ENCODE measurements around the gene CYP2J2.
A peak's percentile ranks its signal among the peaks of the same experiment; 100 is the strongest.
"Not testable (repeated sequence)": the region's sequence is repeated elsewhere in the genome, so short reads cannot be mapped to it uniquely, and the experiment has no call there.

CYP2J2 gene

DNA sequence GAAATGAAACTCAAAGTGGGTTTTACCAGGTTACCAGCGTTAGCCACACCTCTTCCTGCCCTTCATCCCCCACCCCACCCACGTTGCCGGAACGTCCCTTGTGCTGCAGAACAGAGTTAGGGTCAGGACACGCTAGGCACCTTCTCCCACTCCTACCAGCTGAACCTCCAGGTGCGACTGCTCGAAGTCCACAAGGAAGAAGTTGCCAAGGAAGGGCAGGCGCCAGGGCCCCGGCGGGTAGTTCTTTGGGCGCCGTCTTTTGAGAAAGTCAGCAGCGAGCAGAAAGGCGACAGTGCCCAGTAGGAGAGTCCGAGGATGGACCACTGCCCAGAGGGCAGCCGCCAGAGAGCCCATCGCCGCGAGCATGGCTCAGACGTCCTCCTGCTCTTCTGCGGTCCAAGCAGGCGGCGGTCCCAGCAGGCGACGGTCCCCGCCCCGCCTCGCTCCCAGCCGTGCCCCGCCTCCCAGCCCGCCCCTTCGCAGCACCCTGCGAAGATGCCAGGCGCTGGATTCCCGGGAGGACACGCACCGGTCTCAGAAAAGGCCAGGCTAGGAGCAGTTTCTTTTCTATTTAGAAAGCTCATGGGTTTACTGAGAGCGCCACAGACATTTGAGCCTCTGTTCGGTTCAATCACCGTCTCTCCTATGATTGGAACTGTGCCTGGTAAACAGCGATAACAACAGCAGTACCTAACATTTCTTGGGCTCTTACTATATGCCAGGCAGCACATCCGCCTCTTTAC lies at the start of gene CYP2J2:
CYP2J2 (minus strand) TSS at position 393 of the 743 bp plus-strand sequence; CDS start at position 366, 27 bp downstream.
- DNase-seq (ENCODE audit: low read depth in 2 of 2), result peak; percentile 20 to 33

- DNase-seq (ENCODE audit: low read depth in 2 of 2), result no peak
Measured at GRCh38 chr1:59973719-59974118, 47.1 kb upstream of the CYP2J2 start.

DNA sequence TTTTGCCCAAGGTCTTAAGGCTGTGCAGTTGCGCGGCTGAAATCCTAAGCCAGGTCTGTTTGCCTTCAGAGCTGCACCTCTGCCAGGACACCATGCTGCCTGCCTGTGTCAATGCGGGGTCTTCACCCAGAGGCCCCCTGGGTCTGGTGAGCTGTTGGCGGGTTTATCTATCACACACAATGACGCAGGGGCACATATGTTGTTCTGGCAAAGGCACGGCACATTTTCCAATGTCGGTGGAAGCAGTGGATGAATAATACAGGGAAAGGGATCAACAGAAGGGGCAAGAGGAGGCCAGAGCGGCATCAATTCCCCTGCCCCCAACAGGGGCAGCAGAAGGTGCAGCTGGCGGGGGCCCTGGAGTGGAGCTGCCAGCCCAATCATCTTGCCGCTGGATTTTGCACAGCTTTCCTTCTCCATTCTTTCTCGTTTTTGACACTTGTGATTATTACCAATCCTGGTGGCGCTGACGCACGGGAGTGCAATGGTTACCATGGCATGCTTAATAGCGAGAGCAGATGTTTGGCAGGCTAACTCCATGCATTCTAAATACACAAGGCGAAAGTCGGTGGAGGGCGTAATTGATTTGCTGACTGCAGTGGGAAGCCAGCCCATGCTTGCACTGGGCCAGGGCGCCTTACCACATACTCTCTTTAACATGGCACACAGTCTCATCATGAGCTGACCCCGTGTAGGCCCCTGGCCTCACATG lies 45.8 kb upstream of the CYP2J2 start:
- no peak for DNase-seq (ENCODE audit: low read depth in 2 of 2)

DNA sequence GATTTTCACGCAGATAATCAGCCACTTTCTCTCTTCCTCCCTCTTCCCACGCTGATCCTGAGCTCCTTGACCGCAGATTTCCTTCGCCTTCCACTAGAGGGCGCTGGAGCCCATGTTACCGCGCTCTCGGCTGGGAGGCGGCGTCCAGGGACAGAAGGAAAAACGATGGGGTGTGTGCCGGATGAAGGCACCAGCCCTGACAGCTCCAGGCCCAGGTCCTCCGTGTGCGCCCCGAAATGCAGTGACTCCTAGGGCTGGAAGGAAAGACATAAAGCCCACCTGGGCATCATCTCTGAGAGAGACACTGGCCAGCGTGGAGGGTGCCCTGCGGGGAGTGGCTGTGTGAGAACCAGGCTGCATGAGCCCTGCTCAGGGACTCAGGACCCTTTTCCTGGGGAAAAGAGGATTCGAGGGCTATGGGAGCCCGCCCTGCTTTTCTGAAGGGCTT lies 44.9 kb upstream of the CYP2J2 start:
- peak; percentile 44 to 48 for DNase-seq (ENCODE audit: low read depth in 2 of 2)

- not testable (repeated sequence) for DNase-seq (ENCODE audit: low read depth in 2 of 2)
Measured at GRCh38 chr1:59969542-59970175, 43.1 kb upstream of the CYP2J2 start.

DNA sequence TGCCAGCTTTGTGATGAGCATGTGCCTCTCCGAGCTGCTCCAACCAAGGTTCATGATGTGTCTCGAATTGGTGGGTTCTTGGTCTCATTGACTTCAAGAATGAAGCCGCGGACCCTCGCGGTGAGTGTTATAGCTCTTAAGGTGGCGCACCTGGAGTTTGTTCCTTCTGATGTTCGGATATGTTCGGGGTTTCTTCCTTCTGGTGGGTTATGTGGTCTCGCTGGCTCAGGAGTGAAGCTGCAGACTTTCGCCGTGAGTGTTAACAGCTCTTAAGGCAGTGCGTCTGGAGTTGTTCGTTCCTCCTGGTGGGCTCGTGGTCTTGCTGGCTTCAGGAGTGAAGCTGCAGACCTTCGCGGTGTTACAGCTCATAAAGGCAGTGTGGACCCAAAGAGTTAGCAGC lies 42.2 kb upstream of the CYP2J2 start:
- not testable (repeated sequence) for DNase-seq (ENCODE audit: low read depth in 2 of 2)

- DNase-seq (ENCODE audit: low read depth in 2 of 2), result no peak
Measured at GRCh38 chr1:59967780-59968179, 41.2 kb upstream of the CYP2J2 start.

GRCh38 chr1:59967141-59967697 lies 40.6 kb upstream of the CYP2J2 start:
- DNase-seq (ENCODE audit: low read depth in 2 of 2), result no peak

DNA sequence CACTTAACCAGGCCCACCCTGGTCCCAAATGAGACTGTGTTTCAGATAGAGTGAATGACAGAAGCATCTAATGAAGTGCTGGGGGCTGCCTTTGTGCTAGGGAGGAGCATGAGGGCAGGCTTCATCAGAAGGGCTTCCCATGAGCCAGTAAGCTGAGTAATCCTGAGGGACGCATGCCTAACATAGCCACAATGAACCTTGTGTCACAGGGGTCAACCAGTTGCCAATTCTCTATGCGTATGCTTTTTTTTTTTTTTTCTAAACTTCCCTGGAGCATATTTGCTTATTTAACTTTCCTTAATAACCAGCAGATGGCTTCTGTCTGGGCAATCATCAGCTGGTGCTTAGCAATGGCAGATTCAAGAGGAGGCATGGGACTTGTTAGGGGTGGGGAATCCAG lies 25.5 kb upstream of the CYP2J2 start:
- DNase-seq (ENCODE audit: low read depth in 2 of 2), result no peak

GRCh38 chr1:59949648-59950047 lies 23.1 kb upstream of the CYP2J2 start:
- no peak for DNase-seq (ENCODE audit: low read depth in 2 of 2)

- no peak for DNase-seq (ENCODE audit: low read depth in 2 of 2)
Measured at GRCh38 chr1:59948990-59949389, 22.4 kb upstream of the CYP2J2 start.

- DNase-seq (ENCODE audit: low read depth in 2 of 2), result peak; percentile 20 to 40
Measured at GRCh38 chr1:59947047-59947938, 20.7 kb upstream of the CYP2J2 start.

DNA sequence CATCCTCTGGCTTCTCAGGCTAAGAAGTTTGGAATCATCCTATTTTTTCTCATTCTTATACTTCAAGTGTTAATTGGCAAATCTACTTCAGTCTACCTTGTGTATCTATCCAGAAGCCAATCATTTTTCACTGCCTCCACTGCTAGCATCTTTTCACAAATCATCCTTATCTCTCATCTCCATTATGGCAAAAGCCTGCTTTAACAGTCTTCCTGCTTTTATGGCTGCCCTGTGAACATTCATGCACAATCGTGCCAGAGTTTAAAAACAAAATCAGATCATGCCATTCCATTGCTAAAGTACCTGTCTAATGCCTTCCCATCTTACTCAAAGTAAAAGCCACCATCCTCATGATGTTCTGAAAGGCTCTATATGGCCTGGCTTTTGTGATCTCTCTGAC lies 19.2 kb upstream of the CYP2J2 start:
- DNase-seq (ENCODE audit: low read depth in 2 of 2), result no peak

GRCh38 chr1:59939393-59939792 lies 12.8 kb upstream of the CYP2J2 start:
- no peak for DNase-seq (ENCODE audit: low read depth in 2 of 2)

DNA sequence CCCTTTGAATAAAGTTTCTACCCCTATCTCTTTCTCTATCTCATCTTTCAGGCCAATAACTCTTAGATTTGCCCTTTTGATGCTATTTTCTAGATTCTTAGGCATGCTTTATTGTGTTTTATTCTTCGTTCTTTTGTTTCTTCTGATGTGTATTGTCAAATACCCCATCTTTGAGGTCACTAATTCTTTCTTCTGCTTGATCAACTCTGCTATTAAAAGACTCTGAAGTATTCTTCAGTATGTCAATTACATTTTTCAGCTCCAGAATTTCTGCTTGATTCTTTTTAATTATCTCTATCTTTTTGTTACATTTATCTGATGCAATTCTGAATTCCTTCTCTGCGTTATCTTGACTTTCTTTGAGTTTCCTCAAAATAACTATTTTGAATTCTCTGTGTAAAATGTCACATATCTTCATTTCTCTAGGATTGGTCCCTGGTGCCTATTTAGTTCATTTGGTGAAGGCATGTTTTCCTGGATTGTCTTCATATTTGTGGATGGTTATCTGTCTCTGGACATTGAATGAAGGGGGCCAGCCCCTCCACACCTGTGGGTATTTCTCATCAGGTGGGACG lies 11.2 kb upstream of the CYP2J2 start:
- DNase-seq (ENCODE audit: low read depth in 2 of 2), result no peak

GRCh38 chr1:59936358-59936821 lies 9.8 kb upstream of the CYP2J2 start:
- no peak for DNase-seq (ENCODE audit: low read depth in 2 of 2)

- DNase-seq (ENCODE audit: low read depth in 2 of 2), result no peak
Measured at GRCh38 chr1:59928996-59929395, 2.4 kb upstream of the CYP2J2 start.

- DNase-seq (ENCODE audit: low read depth in 2 of 2), result no peak
Measured at GRCh38 chr1:59927213-59927612, 640 bp upstream of the CYP2J2 start.

GRCh38 chr1:59924653-59925052 lies 1.9 kb downstream of the CYP2J2 start:
- no peak for DNase-seq (ENCODE audit: low read depth in 2 of 2)

DNA sequence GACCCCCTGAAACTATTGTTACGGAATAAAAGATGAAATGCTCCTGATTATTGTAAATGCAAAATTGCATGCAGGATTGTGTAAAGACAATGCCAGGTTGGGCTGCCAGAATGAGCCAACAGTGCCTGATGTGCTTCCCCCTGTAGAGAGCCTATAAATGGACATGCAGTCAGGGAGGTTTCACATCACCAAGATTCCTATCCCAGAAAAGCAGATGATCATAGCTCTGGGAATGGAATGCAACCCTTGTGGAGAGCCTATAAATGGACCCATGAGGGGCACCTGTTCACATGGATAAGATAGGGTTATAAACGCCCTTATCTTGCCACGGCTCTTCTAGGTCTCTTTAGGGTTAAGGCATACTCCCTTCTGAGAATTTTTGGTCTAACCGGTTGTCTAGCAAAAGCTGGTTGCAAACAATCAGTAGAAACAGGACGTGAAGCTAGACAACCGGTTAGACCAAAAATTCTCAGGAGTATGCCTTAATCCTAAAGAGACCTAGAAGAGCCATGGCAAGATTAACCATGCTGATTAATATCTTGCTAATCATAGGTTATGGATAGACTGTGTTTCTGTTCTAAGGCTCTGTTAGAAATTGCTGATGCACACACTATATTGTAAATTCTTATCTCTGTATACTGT lies 5.2 kb downstream of the CYP2J2 start:
- DNase-seq (ENCODE audit: low read depth in 2 of 2), result not testable (repeated sequence)

Data from activated CD4-positive, alpha-beta T cell treated with anti-CD3 and anti-CD28 coated beads for 24 hours (primary cell).